Subcutaneous adipose tissue (tissue), 4 donors: ENCODE data around the gene PHF12. TPM values are rescaled to one million over a fixed set of nuclear protein-coding genes. Genes with fewer than 3 reads are reported as not detected.

Source experiments
- CTCF ChIP-seq: fragments of 450-650 bp; IDR thresholded peaks from one replicate; pipeline ENCODE4 v1.5.1; 2016; ENCODE audit warnings: low read depth, mild to moderate bottlenecking, control low read depth, antibody characterized with exemption, moderate library complexity
- total RNA-seq, 4 donors: library from RNA; depleted of rRNA; stranded (reverse); fragments of >200 nt; gene quantifications; one replicate each; pipeline ENCODE4 v1.1.0, GENCODE V29; 2016

The PHF12 gene
- 10 to 100 TPM; 22.0 to 38.1 (median 25.2) TPM for total RNA-seq

GRCh38 chr17:28951428-28951990, at the start of gene PHF12:
Gene PHF12, minus strand, starts transcription at chr17:28951518. Its CDS starts 558 bp downstream, at chr17:28950960.
- no peak for TF ChIP-seq CTCF

GRCh38 chr17:29000973-29001372, 49.7 kb upstream of the PHF12 start:
- TF ChIP-seq CTCF, result no peak

- no peak for TF ChIP-seq CTCF
These were observed 47.9 kb upstream of the PHF12 start for GRCh38 chr17:28999206-28999605.

- no peak for TF ChIP-seq CTCF
These were observed 46.5 kb upstream of the PHF12 start for GRCh38 chr17:28997806-28998205.

- no peak for TF ChIP-seq CTCF
These were observed 45.3 kb upstream of the PHF12 start for GRCh38 chr17:28996554-28997096.

- TF ChIP-seq CTCF, result no peak
These were observed 42.5 kb upstream of the PHF12 start for GRCh38 chr17:28993645-28994426.
